Mucosa of descending colon (tissue), 3 donors: Measurements from ENCODE around the gene MEX3D. TPM values are rescaled to one million over a fixed set of nuclear protein-coding genes. Genes with fewer than 3 reads are reported as not detected.
A peak's percentile ranks its signal among the peaks of the same experiment; 100 is the strongest.

Experiments
- ATAC-seq: fragments of 200-7000 bp; cut with Tn5 transposase; one replicate; pipeline ENCODE4 v1.9.1; 2020; ENCODE audit warnings: mild to moderate bottlenecking, moderate library complexity
- DNase-seq, 3 donors: peaks; one replicate each; pipeline ENCODE4 v3.0.0-alpha.2; 2020
- H3K36me3 ChIP-seq: fragments of 200-600 bp; one replicate; pipeline ENCODE4 v1.8.0; 2021; ENCODE audit warnings: low read depth, mild to moderate bottlenecking
- H3K4me1 ChIP-seq: fragments of 200-600 bp; one replicate; pipeline ENCODE4 v1.8.0; 2021; ENCODE audit warnings: low read depth, mild to moderate bottlenecking
- H3K4me3 ChIP-seq: fragments of 200-600 bp; one replicate; pipeline ENCODE4 v1.8.0; 2021; ENCODE audit warnings: mild to moderate bottlenecking
- H3K9me3 ChIP-seq: fragments of 200-600 bp; one replicate; pipeline ENCODE4 v1.8.0; 2021; ENCODE audit warnings: mild to moderate bottlenecking
- intact Hi-C, 2 donors: fragments of 100-400 bp; cut with DNase I in 1 of 2; cut with micrococcal nuclease in 1 of 2; formaldehyde crosslinking; loops; one replicate each; pipeline versions ENCODE4 v1.11.0 to v1.11.1; 2022; cut with DNase I, micrococcal nuclease
- total RNA-seq, 3 donors: library from RNA; stranded (reverse); fragmentation: NEBNext Ultra II Directional in 2 of 3; extraction: Animal tissue kit (Norgen Biotek cat#: 25700) in 2 of 3; gene quantifications; one replicate each; pipeline versions ENCODE4 v1.2.1 to v1.2.4, GENCODE V29; 2021 to 2023
- TF ChIP-seq, protein P1 (sequence below): fragments of 200-600 bp; IDR thresholded peaks from one replicate; pipeline ENCODE4 v1.8.0; 2022; ENCODE audit warnings: antibody characterized with exemption, mild to moderate bottlenecking
- donor health status: DM: no; HTN: no; CAD: no; lungs with moderate emphysema.
- donor health status: DM: no; HTN: no; CAD: no.
- donor health status: DM: no; HTN: yes; CAD: no.

MEX3D gene
- total RNA-seq, 3 donors from 2014 or later: 21.3 to 28.1 (median 21.5) TPM

DNA sequence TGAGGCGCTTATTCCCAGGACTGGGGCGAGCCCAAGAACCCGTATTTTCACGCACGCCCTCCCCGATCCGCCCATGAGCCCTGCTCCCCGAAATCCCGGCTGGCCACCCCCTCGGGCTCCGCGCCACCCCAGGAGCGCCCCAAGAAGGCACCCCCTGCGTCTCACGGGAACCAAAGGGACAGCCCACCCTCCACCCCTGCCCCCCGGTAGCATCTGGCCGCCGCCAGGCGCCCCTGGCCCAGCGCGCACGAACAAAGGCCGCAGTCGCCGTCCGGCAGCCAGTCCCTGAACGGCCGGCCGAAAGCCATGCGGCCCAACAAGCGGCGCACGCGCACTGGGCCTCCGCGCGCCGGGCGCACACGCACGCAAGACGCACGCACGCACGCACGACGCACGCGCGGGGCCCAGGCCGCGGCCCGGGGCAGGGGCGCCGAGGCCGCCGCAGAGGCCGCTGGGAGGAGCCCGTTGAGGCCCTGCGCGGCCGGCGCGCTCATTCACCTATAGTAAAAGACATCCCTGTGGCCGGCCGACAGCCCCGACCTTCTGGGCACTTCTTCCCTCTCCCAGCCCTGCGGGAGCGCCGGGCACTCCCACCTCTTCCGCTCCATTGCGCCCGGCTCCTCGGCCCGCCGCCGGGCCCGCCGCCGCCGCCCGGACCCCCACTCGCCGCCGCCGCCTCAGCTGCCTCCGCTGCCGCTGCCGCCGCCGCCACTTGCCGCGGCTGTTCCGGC is 24.1 kb upstream of the MEX3D start:
- ATAC-seq (peak; percentile 90), DNase-seq (peak; percentile 84 to 91 (median 91))
- H3K9me3 ChIP-seq: no peaks in the 10 kb centered on the region
- TF ChIP-seq, protein P1, sequence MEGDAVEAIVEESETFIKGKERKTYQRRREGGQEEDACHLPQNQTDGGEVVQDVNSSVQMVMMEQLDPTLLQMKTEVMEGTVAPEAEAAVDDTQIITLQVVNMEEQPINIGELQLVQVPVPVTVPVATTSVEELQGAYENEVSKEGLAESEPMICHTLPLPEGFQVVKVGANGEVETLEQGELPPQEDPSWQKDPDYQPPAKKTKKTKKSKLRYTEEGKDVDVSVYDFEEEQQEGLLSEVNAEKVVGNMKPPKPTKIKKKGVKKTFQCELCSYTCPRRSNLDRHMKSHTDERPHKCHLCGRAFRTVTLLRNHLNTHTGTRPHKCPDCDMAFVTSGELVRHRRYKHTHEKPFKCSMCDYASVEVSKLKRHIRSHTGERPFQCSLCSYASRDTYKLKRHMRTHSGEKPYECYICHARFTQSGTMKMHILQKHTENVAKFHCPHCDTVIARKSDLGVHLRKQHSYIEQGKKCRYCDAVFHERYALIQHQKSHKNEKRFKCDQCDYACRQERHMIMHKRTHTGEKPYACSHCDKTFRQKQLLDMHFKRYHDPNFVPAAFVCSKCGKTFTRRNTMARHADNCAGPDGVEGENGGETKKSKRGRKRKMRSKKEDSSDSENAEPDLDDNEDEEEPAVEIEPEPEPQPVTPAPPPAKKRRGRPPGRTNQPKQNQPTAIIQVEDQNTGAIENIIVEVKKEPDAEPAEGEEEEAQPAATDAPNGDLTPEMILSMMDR: no peak
- intact Hi-C loops: no loop called here
- H3K36me3 ChIP-seq: no peaks in the 10 kb centered on the region
- H3K4me3 ChIP-seq: peak overlapping the region; percentile 56
- peaks cover 14% of the 10 kb centered on the region for H3K4me1 ChIP-seq

DNA sequence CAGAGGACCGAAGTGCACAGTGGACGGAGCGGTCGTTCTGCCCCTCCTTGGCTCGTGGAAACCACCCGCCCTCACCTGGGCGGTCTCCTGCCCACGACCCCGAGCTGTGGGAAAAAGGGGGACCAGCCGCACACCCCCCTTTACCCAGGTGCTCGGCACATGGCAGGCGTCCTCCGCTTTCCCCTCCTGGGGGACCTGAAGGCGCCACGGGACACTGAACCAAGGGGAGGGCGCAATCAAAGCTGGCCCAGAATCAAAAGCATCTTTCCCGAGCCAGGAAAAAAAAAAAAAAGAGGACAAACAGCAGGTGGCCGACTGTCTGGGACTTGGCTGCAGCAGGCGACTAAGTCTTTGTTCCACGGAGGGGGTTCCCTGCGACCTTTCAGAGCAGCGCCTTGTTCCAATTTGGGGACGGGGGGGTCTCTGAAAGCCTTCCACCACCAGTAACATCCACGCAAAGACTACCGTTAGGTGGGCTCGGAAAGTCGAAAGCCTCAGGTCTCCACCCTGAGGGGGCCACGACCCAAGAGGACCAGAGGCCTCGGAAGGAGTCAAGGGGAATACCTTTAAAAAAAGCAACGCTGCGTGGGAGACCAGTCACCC is 23.4 kb upstream of the MEX3D start:
- no peaks in the 10 kb centered on the region for H3K9me3 ChIP-seq
- TF ChIP-seq, protein P1: no peak
- DNase-seq (peak in 1 of 3 donors; percentile 61), ATAC-seq (peak; percentile 4)
- intact Hi-C loops: no loop called here
- peak overlapping the region; percentile 56 for H3K4me3 ChIP-seq
- no peaks in the 10 kb centered on the region for H3K36me3 ChIP-seq
- H3K4me1 ChIP-seq: peaks cover 14% of the 10 kb centered on the region

DNA sequence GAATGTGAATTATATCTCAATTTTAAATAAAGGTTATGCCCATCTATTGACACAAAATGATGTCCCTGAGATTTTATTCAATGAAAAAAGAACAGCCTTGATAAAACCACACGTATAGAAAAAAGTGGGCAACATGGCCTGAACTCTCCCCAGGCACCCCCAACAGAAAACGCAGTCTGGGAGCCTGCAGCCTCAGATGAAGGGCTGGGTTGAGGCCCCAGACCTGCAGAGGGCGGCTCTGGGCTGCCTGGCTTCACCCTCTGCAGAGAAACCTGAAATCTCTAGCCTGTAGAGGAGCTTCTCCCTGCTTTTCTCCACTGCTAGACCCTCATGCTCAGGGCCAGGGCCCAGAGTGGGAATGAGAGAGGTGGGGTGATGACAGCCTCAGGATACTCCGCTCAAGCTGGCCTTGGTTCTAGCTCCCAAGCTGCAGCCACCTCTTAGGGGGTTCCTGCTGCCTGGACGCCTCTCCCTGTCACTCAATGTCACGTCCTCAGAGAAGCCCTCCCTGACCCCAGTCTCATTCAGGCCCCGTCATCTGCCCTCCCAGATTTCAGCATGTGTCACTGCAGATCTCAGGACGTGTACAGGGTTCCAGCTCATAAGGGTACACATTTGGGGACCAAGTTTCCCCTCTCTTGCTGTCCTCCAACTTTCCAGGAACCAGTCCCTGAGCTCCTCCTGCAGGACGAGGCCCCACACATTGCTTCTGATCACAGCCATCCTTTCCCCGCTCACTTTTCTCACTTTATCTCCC is 22.7 kb upstream of the MEX3D start:
- intact Hi-C loops: no loop called here
- Histone ChIP-seq H3K4me3 (no peak overlapping the region), H3K9me3 (no peaks in the 10 kb centered on the region), H3K4me1 (peaks cover 14% of the 10 kb centered on the region), H3K36me3 (no peaks in the 10 kb centered on the region)
- ATAC-seq (no peak), DNase-seq (no peak)
- TF ChIP-seq, protein P1: no peak

GRCh38 chr19:1587872-1588271 is 19.7 kb upstream of the MEX3D start:
- DNase-seq (no peak), ATAC-seq (no peak)
- intact Hi-C loops: no loop called here
- Histone ChIP-seq H3K4me3 (no peak overlapping the region), H3K9me3 (no peaks in the 10 kb centered on the region), H3K4me1 (peaks cover 14% of the 10 kb centered on the region), H3K36me3 (no peaks in the 10 kb centered on the region)
- TF ChIP-seq, protein P1: no peak

DNA sequence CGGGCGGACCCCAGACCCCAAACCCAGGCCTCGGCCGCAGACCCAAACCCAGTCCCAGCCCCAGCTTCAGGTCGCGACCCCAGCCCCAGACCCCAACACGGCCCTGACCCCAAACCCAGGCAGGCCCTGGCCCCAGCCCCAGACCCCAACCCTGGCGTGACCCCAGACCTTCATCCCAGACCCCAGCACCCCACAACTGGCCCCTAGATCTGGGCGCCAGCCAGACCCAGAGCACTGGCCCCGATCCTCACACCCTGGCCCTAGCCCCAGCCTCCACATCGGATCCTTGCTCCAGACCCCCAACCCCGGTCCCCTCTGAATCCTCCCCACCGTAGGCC is 17.1 kb upstream of the MEX3D start:
- no peak overlapping the region for H3K4me3 ChIP-seq
- no peaks in the 10 kb centered on the region for H3K9me3 ChIP-seq
- TF ChIP-seq, protein P1: no peak
- intact Hi-C loops: no loop called here
- no peaks in the 10 kb centered on the region for H3K4me1 ChIP-seq
- ATAC-seq: no peak
- H3K36me3 ChIP-seq: no peaks in the 10 kb centered on the region
- no peak for DNase-seq
